Prostate gland (tissue), 2 donors: Measurements from ENCODE around the gene TREML1. TPM values are rescaled to one million over a fixed set of nuclear protein-coding genes. Genes with fewer than 3 reads are reported as not detected.
"Not testable (repeated sequence)": the region's sequence is repeated elsewhere in the genome, so short reads cannot be mapped to it uniquely, and the experiment has no call there.

ENCODE experiments used
- DNase-seq: peaks from one replicate; pipeline ENCODE4 v3.0.0-alpha.2; 2019; ENCODE audit warnings: low spot score
- H3K27ac ChIP-seq, 2 donors: fragments of 200-600 bp; sonication (generic); 2 replicates each; pipeline ENCODE4 v1.5.1; 2017 to 2019
- H3K27me3 ChIP-seq: fragments of 200-600 bp; sonication (generic); replicated peaks from 2 replicates; pipeline ENCODE4 v1.5.1; 2019; ENCODE audit not compliant: insufficient read depth
- H3K36me3 ChIP-seq, 2 donors: fragments of 200-600 bp; sonication (generic); 1 replicate in 1 of 2; 2 replicates in 1 of 2; pipeline versions ENCODE4 v1.5.1 to v1.8.1; 2017 to 2019
- H3K4me1 ChIP-seq: fragments of 200-600 bp; sonication (generic); replicated peaks from 2 replicates; pipeline ENCODE4 v1.5.1; 2019
- H3K4me3 ChIP-seq, 2 donors: fragments of 200-600 bp; sonication (generic); 2 replicates each; pipeline ENCODE4 v1.5.1; 2017 to 2019
- H3K9me3 ChIP-seq: fragments of 200-600 bp; sonication (generic); 2 replicates; pipeline ENCODE4 v1.5.1; 2017
- CTCF ChIP-seq, 4 experiments: fragments of 200-600 bp in 2 of 4; fragments of 450-650 bp in 2 of 4; sonication (generic) in 2 of 4; IDR thresholded peaks; 1 replicate in 3 of 4; 2 replicates in 1 of 4; pipeline ENCODE4 v1.5.1; 2016 to 2019; ENCODE audit warnings: antibody characterized with exemption in 4 of 4, mild to moderate bottlenecking in 2 of 4, moderate library complexity in 2 of 4
- POLR2A ChIP-seq: fragments of 450-650 bp; IDR thresholded peaks from one replicate; pipeline ENCODE4 v1.6.1; 2016; ENCODE audit warnings: antibody characterized with exemption, mild to moderate bottlenecking
- POLR2AphosphoS5 ChIP-seq: sonication (generic); formaldehyde crosslinking; IDR thresholded peaks from one replicate; pipeline ENCODE4 v1.6.1; 2017; ENCODE audit warnings: antibody characterized with exemption
- WGBS: methylation state at CpG from one replicate; pipeline ENCODE4 v1.1.5; 2018; 5-methylcytosine and 5-hydroxymethylcytosine counted together
- intact Hi-C: fragments of 100-400 bp; cut with DNase I; formaldehyde crosslinking; loops from one replicate; pipeline ENCODE4 v1.14.2; 2022
- total RNA-seq, 2 donors: library from RNA; depleted of rRNA; stranded (reverse); fragments of >200 nt; gene quantifications; one replicate each; pipeline ENCODE4 v1.1.0, GENCODE V29; 2016

Gene TREML1
- total RNA-seq, 2 donors from 2014 or later: not detected

GRCh38 chr6:41193171-41193734 is 39.1 kb upstream of the TREML1 start:
- TF ChIP-seq POLR2A: no peak
- no peak for TF ChIP-seq CTCF (IDR thresholded peaks at IDR 0.05)
- no peak for TF ChIP-seq POLR2AphosphoS5
- 79% methylated on average over 5 of the region's 5 CpGs for WGBS
- Histone ChIP-seq H3K4me1 (no peaks in the 10 kb centered on the region), H3K27ac (no peak overlapping the region), H3K9me3 (no peaks in the 10 kb centered on the region), H3K36me3 (no peaks in the 10 kb centered on the region), H3K27me3 (no peaks in the 10 kb centered on the region), H3K4me3 (no peak overlapping the region)
- intact Hi-C loops: no loop called here
- no peak for DNase-seq

GRCh38 chr6:41191569-41191968 is 37.4 kb upstream of the TREML1 start:
- Histone ChIP-seq H3K27me3 (no peaks in the 10 kb centered on the region), H3K4me1 (no peaks in the 10 kb centered on the region), H3K4me3 (no peak overlapping the region), H3K36me3 (no peaks in the 10 kb centered on the region), H3K27ac (no peak overlapping the region), H3K9me3 (no peaks in the 10 kb centered on the region)
- DNase-seq: no peak
- intact Hi-C loops: no loop called here
- WGBS: 19% methylated on average over 2 of the region's 6 CpGs
- TF ChIP-seq POLR2A (no peak), CTCF (IDR thresholded peaks at IDR 0.05) (peak in 1 of 4 experiments; percentile 22)

- intact Hi-C loops: no loop called here
- DNase-seq: no peak
- no peaks in the 10 kb centered on the region for H3K27me3 ChIP-seq
- H3K4me3 ChIP-seq: no peak overlapping the region
- H3K27ac ChIP-seq: no peak overlapping the region
- H3K36me3 ChIP-seq: no peaks in the 10 kb centered on the region
- H3K9me3 ChIP-seq: no peaks in the 10 kb centered on the region
- TF ChIP-seq POLR2AphosphoS5: no peak
- no peak for TF ChIP-seq CTCF (IDR thresholded peaks at IDR 0.05)
- TF ChIP-seq POLR2A: no peak
- 88% methylated on average over 3 of the region's 3 CpGs for WGBS
- H3K4me1 ChIP-seq: no peaks in the 10 kb centered on the region
These were observed 36.6 kb upstream of the TREML1 start for GRCh38 chr6:41190791-41191190.

GRCh38 chr6:41189967-41190366 is 35.8 kb upstream of the TREML1 start:
- intact Hi-C loops: no loop called here
- no peak for TF ChIP-seq POLR2A
- no peak for TF ChIP-seq CTCF (IDR thresholded peaks at IDR 0.05)
- no peak for TF ChIP-seq POLR2AphosphoS5
- DNase-seq: no peak
- H3K4me1 ChIP-seq: no peaks in the 10 kb centered on the region
- H3K4me3 ChIP-seq: no peak overlapping the region
- H3K36me3 ChIP-seq: no peaks in the 10 kb centered on the region
- 93% methylated on average over 2 of the region's 2 CpGs for WGBS
- no peak overlapping the region for H3K27ac ChIP-seq
- no peaks in the 10 kb centered on the region for H3K27me3 ChIP-seq
- no peaks in the 10 kb centered on the region for H3K9me3 ChIP-seq

GRCh38 chr6:41189046-41189445 is 34.9 kb upstream of the TREML1 start:
- H3K27me3 ChIP-seq, H3K4me3 ChIP-seq, H3K36me3 ChIP-seq, DNase-seq, H3K9me3 ChIP-seq, H3K27ac ChIP-seq, intact Hi-C loops, H3K4me1 ChIP-seq: not testable (repeated sequence)
